ENCODE results near the gene AP2S1.
A peak's percentile ranks its signal among the peaks of the same experiment; 100 is the strongest.
"Not testable (repeated sequence)": the region's sequence is repeated elsewhere in the genome, so short reads cannot be mapped to it uniquely, and the experiment has no call there.

The AP2S1 gene

DNA sequence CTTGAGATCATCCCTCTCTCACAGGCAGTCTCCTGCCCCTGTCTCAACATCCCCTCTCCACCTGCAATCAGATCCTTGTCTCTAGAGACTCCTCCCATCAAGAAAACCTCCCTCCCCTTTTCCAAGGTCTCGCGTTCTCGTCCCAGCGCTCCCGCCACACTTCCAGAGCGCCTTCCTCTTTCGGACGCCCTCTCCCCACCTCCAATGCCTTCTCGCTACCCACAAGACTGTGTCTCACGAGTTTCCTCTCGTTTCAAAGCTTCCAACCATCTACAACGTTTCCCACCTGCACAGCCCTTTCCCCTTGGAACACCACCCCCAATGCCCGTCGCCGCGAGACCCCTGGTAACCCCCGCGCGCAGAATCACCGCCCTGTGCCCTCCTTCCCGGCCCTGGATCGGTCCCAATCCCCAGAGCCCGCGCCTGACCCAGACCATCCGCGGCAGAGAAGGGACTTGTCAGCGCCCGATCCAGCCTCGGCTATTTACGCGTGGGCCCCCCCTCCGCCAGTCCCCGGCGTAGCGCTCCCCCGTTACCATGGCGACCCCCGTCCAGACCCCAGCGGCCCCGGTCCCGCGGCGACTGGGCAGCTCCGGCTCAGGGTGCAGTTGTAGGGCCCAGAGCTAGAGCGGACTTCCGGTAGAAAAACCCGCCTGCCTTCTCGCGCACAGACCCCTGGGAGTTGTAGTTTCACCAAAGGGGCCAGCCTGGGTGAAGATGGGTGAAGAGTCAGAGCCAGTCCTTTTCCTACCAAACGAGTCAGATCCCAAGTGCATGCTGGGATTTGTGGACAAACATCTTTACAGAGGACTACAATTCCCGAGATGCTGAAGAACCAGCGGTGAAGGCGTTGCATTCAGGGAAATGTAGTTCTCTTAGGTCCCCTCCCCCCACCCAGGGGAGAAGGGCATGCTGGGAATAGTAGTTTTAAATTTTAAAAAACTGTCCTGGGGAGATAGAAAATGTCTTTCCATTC is at the start of gene AP2S1:
Gene AP2S1 (minus strand): TSS at position 619 of the 976 bp plus-strand sequence. CDS start 80 bp downstream, at position 539.
- DNase-seq (ENCODE audit: low spot score): peak; percentile 95

DNA sequence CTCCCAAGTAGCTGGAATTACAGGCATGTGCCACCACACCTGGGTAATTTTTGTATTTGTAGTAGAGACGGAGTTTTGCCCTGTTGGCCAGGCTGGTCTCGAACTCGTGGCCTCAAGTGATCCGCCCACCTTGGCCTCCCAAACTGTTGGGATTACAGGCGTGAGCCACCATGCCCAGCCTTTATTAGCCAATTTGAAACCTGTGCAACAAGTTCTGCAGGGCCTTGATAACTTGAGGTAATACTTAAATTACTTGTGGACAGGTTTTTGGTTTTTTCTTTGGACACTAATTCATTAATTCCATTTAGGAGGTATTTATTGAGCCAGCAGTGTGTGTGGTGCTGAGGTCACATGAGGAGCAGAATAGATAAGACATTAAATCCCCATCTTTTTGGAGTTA is 49.7 kb upstream of the AP2S1 start:
- DNase-seq (ENCODE audit: low spot score): no peak

DNA sequence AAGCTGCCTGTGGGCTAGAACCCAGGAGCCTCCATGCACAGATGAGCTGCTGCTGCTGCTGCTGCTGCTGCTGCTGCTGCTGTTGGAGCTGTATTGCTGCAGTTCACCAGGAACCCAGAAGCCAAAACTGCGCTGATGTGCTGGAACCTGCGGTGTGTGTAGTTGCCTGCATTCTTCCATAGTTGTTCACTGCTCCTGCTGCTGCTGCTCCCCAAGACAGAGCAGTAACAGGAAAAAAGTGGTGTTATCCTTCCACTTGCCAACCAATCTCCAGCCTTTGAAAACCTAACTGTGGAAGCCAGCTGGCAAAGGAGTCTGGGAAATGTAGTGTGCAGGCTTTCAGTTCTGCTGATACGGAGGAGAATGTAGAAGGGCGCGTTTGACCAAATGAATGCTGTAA is 48.1 kb upstream of the AP2S1 start:
- no peak for DNase-seq (ENCODE audit: low spot score)

DNA sequence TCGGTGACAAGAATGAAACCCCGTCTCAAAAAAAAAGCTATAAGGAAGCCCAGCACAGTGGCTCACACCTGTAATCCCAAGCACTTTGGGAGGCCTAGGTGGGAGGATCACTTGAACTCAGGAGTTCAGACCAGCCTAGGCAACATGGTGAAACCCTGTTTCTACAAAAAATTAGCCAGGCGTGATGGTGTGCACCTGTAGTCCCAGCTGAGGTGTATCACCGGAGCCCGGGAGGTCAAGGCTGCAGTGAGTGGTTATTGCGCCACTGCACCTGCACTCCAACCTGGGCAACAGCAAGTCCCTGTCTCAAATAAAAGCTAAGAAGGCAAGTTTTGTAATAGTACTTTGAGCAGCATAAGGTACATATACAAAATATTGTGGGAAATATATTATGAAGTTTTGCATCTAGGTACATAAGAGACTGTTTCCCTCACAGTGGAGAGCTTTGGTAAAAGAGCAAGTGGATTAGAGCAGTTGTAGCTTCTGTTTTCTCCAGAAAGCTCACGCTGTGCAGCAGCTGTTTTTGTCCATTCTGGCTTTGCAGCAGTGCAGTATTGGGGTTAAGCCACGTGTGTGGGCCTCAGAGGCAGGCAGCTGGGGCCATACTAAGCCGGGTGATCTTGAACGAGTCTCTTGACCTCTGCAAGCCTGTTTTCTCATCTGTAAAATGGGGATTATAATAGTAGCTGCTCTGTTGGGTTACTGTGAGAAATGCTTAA is 45.6 kb upstream of the AP2S1 start:
- peak; percentile 25 for DNase-seq (ENCODE audit: low spot score)

DNA sequence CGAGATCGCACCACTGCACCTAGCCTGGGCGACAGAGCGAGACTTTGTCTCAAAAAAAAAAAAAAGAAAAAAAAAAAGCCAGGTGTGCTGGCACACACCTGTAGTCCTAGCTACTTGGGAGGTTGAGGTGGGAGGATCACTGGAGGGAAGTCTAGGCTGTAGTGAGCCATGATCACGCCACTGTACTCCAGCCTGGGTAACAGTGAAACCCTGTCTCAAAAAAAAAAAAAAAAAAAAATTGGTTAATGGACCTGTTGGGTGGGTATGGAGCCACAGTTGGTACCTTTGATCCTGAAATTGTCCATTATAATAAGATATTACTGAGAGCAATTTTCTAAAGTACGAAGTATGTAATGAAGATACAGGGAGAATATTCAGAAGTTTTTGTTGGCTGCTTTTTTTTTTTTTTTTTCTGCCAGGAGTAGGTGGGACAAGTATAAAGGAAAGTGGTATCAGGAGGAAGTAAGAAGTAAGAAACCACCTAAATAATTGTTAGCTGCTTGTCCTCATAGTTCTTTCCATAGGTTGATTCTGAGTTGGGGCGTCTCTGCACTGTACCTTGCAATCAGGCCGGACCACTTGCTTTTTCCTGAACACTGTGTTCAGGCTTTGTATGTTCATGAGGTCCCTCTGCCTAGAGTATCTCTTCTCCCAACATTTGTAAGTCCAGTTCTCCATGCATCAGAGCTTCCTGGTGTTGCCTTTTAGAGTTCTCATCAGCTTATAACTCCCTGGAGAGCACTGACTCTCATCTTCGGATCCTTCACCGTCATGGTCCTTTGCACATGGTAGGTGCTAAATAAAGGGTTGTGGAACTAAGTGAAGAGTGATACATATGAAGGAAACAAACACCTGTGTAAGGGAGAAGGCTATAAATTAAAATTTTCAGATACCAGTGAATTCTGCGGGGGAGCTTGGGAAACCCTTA is 41.9 kb upstream of the AP2S1 start:
- DNase-seq (ENCODE audit: low spot score): peak; percentile 57

DNA sequence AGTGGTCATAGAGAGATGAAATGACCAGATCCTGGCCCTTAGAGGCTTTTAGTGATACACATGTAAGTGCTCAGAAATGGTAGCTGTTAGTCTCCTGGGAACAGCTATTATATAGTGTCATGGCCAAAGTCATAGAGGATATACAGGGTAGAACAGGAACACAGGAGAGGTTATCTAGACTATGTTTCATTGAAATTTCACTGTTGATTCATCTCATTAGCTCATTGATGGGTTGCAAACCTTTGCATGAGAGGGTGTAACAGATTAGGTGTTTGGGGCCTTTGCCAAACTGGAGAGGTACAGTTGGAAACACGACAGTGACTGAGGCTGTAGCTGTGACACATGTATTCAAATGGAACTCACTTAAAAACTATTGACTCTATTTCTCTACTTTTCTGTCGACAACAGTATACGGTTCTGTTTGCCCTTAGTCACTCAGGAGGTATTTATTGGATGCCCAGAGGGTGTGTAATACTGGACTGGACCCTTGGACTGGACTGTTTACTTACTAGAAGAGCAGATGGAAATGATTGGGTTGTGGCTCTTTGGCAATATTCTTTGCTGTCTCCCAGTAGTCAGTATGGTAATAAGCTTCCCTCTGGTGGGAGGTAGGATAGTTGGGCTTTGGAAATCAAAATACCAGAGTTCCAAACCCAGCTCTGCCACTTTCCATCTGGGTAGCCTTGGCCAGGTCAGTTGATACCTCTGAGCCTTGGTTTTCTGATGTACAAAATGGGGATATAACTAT is 40.0 kb upstream of the AP2S1 start:
- no peak for DNase-seq (ENCODE audit: low spot score)

DNA sequence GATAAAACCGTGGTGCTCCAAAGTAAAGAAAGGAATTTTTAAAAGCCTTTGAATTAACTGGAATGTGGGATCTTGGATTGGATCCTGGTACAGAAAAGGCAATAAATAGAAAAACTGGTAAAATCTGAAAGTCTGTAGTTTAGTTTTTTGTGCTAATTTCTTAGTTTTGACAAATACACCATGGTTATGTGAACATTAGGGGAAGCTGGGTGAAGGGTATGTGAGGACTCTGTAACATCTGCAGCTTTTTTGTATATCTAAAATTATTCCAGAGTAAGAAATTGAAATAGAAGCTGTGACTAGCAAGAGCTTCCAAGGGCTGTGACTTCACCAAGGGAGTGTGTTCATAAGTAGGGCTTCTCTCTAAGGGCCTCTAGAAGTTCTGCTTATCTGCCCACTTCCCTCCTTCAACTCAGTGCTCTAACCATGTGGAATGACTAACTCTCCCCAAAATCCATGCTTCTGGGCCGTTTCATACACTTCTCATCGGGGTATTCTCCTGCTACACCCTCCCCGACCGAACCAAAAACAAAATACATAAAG is 36.7 kb upstream of the AP2S1 start:
- DNase-seq (ENCODE audit: low spot score): no peak

DNA sequence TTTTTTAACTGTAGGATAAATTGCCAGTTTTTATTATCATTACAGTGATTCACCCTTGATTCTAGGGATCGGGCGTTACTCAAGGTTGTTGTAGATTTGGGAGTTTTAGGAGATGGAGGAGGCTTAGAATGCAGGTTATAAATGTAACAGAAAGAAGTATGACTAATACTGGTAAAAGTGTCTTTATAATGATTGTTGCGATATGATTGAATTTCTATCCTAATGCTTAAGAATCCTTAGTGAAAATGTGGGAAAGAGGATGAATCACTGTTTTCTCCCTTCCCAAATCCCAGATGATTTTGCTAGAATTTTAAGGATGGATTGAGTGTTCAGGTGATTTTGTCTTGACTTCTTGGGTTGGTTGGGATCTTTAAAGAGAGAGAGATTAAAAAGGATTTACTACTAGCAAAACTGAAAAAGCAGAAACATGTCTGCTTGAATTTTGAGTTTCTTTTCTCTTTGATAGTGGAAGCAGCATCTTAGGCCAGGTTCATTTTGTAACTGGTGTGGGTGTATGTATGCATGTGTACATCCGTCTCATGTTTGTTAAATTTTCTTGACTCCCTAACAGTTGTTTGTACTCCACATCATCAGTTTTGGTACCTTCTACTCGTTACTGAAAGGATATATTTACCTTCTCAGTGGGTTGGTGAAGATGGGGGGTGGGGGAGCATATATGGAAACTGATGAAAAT is 36.0 kb upstream of the AP2S1 start:
- no peak for DNase-seq (ENCODE audit: low spot score)

DNA sequence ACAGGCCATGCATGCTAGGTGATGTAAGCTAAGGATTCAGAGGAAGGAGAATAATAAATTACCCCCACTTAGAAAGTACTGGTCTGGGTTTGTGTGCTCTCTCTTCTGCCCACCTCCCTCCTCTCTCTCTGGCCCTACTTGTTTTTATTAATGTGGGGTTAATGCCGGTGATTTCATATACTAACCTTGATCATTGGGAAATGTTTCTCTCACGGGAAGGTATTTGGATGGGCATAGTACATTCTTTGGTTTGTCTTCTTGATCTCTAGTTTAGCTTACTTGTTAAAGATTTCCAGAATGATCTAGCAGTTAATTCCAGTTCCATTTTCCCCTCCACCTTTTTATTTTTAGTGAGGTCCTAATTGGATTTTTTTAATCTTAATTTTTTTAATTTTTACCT is 34.8 kb upstream of the AP2S1 start:
- no peak for DNase-seq (ENCODE audit: low spot score)

DNA sequence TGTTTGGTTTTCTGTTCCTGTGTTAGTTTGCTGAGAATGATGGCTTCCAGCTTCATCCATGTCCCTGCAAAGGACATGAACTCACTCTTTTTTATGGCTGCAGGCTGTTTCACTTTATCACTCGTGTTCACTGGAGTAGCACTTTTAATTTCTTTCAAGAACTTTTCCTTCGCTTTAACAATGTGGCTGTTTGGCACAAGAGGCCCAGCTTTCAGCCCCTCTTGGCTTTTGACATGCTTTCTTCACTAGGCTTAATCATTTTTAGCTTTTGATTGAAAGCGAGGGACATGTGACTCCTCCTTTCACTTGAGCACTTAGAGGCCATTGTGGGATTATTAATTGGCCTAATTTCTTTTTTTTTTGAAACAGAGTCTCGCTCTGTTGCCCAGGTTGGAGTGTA is 32.1 kb upstream of the AP2S1 start:
- DNase-seq (ENCODE audit: low spot score): not testable (repeated sequence)

DNA sequence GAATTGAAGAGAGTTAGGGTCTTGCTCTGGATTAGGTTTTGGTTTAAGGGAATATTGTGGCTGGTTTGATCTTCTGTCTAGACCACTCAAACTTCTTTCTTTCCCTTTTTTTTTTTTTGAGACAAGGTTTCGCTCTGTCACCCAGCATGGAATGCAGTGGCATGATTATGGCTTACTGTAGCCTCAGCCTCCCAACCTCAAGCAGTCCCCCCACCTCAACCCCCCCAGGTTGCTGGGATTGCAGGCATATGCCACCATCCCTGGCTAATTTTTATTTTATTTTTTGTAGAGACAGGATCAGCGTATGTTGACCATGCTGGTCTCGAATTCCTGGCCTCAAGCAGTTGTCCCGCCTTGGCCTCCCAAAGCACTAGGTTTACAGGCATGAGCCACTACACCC is 31.4 kb upstream of the AP2S1 start:
- DNase-seq (ENCODE audit: low spot score): no peak

DNA sequence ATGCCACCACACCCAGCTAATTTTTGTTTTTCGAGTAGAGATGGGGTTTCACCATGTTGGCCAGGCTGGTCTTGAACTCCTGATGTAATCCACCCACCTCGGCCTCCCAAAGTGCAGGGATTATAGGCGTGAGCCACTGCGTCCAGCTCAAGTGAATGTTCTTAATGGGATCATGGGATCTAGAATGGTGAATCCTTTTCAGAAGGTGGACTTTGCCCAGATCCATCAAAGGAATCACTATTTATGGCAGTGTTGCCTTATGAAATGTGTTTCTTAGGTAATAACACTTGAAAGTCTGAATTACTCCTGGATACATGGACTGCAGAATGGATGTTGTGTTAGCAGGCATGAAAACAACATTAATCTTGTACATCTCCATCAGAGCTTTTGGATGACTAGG is 30.4 kb upstream of the AP2S1 start:
- no peak for DNase-seq (ENCODE audit: low spot score)

DNA sequence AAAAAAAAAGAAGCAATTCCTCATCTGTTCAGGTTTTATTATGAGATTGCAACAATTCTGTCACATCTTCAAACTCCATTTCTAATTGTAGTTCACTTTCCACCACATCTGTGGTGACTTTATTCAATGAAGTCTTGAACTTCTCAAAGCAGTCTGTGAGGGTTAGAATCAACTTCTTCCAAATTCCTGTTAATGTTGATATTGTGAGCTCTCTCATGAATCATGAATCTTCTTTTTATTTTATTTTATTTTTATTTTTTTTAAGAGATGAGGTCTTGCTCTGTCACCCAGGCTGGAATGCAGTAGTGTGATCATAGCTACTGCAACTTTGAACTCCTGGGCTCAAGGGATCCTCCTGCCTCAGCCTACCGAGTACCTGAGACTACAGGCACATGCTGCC is 29.8 kb upstream of the AP2S1 start:
- DNase-seq (ENCODE audit: low spot score): no peak

DNA sequence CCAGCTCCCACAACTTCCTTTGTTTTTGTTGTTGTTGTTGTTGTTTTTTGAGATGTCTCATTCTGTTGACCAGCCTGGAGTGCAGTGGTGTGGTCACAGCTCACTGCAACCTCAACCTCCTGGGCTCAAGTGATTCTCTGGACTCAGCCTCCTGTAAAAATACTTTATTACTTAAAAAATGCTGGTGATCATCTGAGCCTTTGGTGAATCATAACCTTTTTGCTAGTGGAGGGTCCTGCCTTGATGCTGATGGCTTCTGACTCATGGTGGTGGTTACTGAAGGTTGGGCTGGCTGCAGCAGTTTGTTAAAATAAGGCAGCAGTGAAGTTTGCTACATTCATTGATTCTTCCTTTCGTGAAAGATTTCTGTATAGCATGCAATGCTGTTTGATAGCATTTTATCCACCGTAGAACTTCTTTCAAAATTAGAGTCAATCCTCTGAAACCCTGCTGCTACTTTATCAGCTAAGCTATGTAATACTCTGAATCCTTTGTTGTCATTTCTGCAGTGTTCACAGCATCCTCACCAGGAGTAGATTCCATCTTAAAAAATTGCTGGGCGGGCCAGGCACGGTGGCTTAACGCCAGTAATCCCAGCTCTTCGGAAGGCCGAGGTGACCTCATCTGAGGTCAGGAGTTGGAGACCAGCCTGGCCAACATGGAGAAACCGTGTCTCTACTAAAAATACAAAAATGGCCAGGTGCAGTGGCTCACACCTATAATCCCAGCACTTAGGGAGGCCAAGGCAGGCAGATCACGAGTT is 28.1 kb upstream of the AP2S1 start:
- DNase-seq (ENCODE audit: low spot score): no peak

DNA sequence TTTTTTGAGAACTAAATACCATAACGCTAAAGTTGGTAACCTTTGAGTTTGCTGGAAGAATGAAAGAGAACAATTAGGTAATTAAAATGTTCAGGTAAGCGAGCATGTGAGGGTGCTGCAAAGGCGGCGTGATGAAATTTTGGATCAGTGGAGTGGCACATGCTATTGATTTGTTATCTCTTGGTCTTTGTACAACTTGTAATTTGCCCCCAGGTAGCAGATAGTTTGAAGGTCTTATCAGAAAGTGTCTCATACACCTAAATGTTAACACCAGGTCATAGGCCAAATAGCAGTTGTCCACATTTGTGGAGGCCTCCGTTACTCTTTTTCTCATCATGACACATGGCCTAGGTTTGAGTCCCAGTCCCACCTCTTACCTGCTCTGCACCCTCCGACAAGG is 25.0 kb upstream of the AP2S1 start:
- no peak for DNase-seq (ENCODE audit: low spot score)

DNA sequence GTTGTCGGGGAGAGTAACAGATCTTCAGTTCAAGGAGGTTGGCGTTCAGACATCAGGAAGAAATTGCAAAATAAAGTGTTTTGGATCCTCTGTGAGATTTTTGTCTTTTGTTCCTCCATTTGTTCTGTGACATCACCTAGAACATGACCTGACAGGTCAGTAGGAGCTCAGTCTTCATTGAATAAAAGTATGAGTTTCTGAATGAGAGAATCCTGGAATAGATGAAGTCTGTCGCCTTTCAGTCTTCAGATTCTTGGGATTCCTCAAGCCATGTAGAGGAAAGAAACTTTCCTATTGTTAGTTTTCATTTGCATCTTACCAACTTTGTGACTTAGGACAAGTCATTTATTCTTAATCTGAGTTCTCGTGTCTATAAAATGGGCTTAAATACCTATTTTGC is 24.6 kb upstream of the AP2S1 start:
- no peak for DNase-seq (ENCODE audit: low spot score)

DNA sequence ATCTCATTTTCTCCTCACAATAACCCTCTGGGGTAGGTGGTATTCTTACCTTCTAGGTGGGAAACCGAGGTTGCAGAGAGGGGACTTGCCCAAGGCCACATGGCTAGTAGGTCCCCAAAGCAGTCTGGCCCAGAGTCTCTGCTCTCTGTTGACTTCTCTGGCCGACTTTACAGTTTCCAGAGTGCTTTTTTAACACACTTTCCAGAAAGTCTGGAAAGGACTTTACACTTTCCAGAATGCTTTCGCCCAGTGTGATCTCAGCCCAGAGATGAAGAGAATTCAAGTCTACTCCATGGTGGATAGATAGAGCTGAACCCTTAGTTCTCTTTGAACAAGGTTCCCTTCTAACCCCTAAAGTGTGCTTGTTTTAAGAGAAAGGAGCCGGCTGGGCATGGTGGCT is 22.3 kb upstream of the AP2S1 start:
- no peak for DNase-seq (ENCODE audit: low spot score)

DNA sequence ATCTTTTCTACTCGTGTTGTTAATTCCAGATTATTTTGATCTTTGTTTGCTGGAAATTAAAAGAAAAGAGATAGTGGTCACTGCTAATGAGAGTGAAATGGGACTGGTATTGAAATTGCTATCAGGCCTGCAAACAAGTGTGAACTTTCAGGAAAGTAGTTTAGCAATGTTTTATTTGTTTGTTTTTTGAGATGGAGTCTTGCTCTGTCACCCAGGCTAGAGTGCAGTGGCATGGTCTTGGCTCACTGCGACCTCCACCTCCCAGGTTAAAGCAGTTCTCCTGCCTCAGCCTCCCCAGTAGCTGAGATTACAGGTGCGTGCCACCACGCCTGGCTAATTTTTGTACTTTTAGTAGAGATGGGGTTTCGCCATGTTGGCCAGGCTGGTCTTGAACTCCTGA is 20.5 kb upstream of the AP2S1 start:
- not testable (repeated sequence) for DNase-seq (ENCODE audit: low spot score)

DNA sequence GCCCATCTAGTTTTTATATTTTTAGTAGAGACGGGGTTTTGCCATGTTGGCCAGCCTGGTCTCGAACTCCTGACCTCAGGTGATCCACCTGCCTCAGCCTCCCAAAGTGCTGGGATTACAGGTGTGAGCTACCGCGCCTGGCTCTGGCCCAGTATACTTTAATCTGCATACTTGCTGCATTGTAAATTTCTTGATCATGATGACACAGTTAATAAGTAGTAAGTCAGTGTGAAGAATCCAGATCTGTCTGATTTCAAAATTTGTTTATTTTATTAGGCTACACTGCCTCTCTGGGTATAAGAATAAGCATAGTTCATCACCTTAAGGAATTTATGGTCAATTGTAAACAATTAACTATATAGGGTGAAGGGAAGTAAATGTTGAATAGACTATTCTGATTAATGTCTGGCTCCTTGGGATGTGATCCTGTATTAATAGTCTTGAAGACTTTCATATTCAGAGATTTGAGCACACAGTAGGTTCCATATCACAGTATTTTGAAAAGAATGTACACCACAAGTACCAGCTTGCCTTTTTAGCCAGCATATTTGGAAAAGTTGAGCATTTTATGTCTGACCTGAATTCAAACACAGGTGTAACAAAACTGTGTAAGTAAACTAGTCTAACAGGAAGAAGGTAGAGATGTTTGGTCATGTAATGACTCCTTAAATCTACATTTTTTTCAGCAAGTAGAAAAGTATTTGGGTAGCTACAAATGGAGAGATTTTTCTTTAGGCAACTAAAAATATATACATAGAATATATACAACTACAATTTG is 17.6 kb upstream of the AP2S1 start:
- DNase-seq (ENCODE audit: low spot score): no peak

Data from germinal center (tissue), 1 donor.